HS-27A (cell line): ENCODE data around the gene B4GALT5.

Experiments used
- DNase-seq: peaks from one replicate; pipeline ENCODE4 v3.0.0-alpha.2; 2012; ENCODE audit warnings: low read depth, missing footprints

B4GALT5 gene

DNA sequence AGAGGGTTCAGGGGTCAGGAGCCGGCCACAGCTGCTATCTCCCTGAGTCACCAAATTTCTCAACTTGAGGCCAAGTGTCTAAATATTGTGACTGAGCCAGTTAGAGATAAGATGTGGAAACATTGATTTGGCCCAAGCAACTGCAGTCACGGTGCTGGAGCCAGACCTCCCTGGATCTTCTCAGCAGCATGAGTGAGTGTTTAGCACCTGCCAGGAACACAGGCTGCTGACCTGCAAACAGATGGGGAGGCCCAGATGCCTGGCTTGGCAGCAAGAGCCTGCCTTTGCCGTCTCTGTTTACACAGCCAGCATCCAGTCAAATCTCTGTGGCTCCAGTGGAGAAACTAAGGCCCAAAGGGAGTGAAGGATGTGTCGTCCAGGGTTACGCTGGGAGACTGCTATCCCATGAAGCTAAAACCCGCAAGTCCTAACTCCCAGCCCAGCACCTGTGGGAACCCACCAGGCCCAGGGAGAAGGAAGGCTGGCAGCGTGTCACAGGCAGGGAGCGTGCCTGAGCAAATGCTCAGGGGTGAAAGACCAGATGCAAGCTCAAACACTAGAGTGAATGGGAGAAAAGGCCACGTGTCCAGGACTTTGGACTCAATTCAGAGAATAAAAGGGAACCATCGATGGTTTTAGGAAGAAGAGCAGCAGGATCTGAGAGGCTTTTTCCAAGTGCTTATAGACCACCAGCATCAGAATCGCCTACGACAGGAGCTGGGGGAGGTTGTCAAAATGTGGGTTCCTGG is 129.8 kb downstream of the B4GALT5 start:
- DNase-seq, result peak; percentile 66

DNA sequence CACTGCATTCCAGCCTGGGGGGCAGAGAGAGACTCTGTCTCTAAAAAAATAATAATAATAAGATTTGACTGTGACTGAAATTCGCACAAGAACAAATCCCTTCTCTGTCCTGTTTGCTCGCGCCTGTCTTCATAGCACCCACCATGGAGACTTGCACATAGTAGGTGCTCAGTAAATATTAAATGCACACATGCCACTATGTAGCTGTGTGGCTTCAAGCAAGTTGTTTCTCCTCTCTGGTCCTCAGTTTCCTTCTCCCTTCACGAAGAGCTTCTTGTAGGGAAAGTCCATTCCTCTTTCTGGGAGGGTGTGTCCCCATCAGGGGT is 130.4 kb downstream of the B4GALT5 start:
- DNase-seq, result no peak
